Tibial artery (tissue), 4 donors: ENCODE measurements around the gene KIR3DL2.
"Not testable (repeated sequence)": the region's sequence is repeated elsewhere in the genome, so short reads cannot be mapped to it uniquely, and the experiment has no call there.

Experiments used
- DNase-seq, 2 donors: peaks; one replicate each; pipeline ENCODE4 v3.0.0-alpha.2; 2019
- H3K27ac ChIP-seq, 2 donors: fragments of 200-600 bp; sonication (generic) in 1 of 2; 1 replicate in 1 of 2; 2 replicates in 1 of 2; pipeline ENCODE4 v1.5.1; 2018 to 2019; ENCODE audit warnings: mild to moderate bottlenecking in 1 of 2
- H3K27me3 ChIP-seq, 2 donors: fragments of 200-600 bp; sonication (generic) in 1 of 2; one replicate each; pipeline versions ENCODE4 v1.5.1 to v1.6.0; 2016 to 2019
- H3K36me3 ChIP-seq, 3 donors: fragments of 200-600 bp; sonication (generic) in 2 of 3; one replicate each; pipeline ENCODE4 v1.5.1; 2016 to 2019; ENCODE audit warnings: mild to moderate bottlenecking in 2 of 3
- H3K4me1 ChIP-seq, 4 donors: fragments of 200-600 bp; sonication (generic) in 2 of 4; 1 replicate in 3 of 4; 2 replicates in 1 of 4; pipeline ENCODE4 v1.5.1; 2016 to 2019
- H3K4me3 ChIP-seq, 2 donors: fragments of 200-600 bp; sonication (generic) in 1 of 2; 1 replicate in 1 of 2; 2 replicates in 1 of 2; pipeline ENCODE4 v1.5.1; 2018 to 2019; ENCODE audit warnings: mild to moderate bottlenecking in 2 of 2
- H3K9me3 ChIP-seq, 3 donors: fragments of 200-600 bp; sonication (generic) in 1 of 3; one replicate each; pipeline ENCODE4 v1.5.1; 2016 to 2019
- intact Hi-C: fragments of 100-400 bp; cut with DNase I; formaldehyde crosslinking; loops from one replicate; pipeline ENCODE4 v1.15.0; 2023; ENCODE audit warnings: low total_unique reads
- TF ChIP-seq, protein P1 (sequence below), 2 experiments: fragments of 200-600 bp in 1 of 2; fragments of 450-650 bp in 1 of 2; IDR thresholded peaks; one replicate each; pipeline ENCODE4 v1.5.1; 2017 to 2019; ENCODE audit warnings: antibody characterized with exemption in 2 of 2, mild to moderate bottlenecking in 1 of 2, moderate library complexity in 1 of 2

The KIR3DL2 gene

DNA sequence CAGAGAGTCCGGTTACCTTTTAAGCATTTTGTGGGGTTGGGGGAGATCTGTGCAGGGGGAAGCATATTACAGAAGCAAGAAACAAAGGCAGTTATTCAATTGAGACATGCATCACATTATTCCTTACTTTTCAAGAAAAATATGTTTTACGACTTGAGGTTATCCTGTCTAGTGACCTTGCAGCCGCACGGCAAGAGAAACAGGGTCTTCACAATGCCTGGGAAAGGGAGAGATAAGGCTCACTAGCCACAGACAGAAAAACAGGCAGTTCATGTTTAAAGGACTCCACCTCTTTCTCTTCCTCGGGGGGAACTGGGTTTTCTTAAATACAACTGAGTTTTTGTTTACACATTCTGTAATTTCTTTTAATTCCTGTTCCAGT lies 55.2 kb downstream of the KIR3DL2 start:
- Histone ChIP-seq H3K4me3 (no peak overlapping the region), H3K36me3 (no peaks in the 10 kb centered on the region), H3K27me3 (no peaks in the 10 kb centered on the region), H3K4me1 (no peaks in the 10 kb centered on the region), H3K27ac (no peak overlapping the region), H3K9me3 (no peaks in the 10 kb centered on the region)
- no peak for DNase-seq
- intact Hi-C loops, result no loop called here
- TF ChIP-seq, protein P1, sequence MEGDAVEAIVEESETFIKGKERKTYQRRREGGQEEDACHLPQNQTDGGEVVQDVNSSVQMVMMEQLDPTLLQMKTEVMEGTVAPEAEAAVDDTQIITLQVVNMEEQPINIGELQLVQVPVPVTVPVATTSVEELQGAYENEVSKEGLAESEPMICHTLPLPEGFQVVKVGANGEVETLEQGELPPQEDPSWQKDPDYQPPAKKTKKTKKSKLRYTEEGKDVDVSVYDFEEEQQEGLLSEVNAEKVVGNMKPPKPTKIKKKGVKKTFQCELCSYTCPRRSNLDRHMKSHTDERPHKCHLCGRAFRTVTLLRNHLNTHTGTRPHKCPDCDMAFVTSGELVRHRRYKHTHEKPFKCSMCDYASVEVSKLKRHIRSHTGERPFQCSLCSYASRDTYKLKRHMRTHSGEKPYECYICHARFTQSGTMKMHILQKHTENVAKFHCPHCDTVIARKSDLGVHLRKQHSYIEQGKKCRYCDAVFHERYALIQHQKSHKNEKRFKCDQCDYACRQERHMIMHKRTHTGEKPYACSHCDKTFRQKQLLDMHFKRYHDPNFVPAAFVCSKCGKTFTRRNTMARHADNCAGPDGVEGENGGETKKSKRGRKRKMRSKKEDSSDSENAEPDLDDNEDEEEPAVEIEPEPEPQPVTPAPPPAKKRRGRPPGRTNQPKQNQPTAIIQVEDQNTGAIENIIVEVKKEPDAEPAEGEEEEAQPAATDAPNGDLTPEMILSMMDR (IDR thresholded peaks at IDR 0.05), result no peak

- no peaks in the 10 kb centered on the region for H3K27me3 ChIP-seq
- intact Hi-C loops, result no loop called here
- H3K9me3 ChIP-seq, result no peaks in the 10 kb centered on the region
- no peaks in the 10 kb centered on the region for H3K4me1 ChIP-seq
- no peak for DNase-seq
- H3K27ac ChIP-seq, result no peak within 1 kb of the TSS
- no peak within 1 kb of the TSS for H3K4me3 ChIP-seq
- no peaks in the 10 kb centered on the region for H3K36me3 ChIP-seq
- TF ChIP-seq, protein P1 (IDR thresholded peaks at IDR 0.05), result no peak
These were observed 55.7 kb downstream of the KIR3DL2 start, which contains the start of gene NCR1 for GRCh38 chr19:54905803-54906511. Gene NCR1, plus strand, starts transcription at chr19:54906148. Its CDS starts 40 bp downstream, at chr19:54906188.

DNA sequence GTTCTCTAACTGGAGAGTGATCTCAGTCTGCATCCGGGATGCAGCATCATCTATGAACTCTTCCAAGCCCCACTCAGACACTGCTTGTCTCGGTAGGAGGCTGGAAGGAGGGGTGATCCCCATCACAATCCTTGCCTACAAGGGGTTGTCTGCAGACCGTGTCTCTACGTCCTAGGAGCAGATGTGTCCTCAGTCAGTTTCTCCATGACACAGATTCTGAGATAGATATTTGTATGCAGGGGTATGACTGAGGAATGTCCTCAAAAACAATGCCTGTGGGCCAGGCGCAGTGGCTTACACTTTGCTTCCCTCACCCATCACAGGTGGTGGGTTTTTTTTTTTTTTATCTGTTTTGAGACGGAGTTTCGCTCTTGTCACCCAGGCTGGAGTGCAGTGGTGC lies 56.6 kb downstream of the KIR3DL2 start:
- Histone ChIP-seq H3K36me3 (no peaks in the 10 kb centered on the region), H3K27ac (no peak overlapping the region), H3K9me3 (no peaks in the 10 kb centered on the region), H3K4me3 (no peak overlapping the region), H3K27me3 (no peaks in the 10 kb centered on the region), H3K4me1 (no peaks in the 10 kb centered on the region)
- no peak for DNase-seq
- TF ChIP-seq, protein P1 (IDR thresholded peaks at IDR 0.05), result no peak
- intact Hi-C loops, result no loop called here

GRCh38 chr19:54907899-54908298 lies 57.7 kb downstream of the KIR3DL2 start:
- H3K27ac ChIP-seq, DNase-seq, H3K4me3 ChIP-seq, H3K9me3 ChIP-seq, H3K36me3 ChIP-seq, H3K4me1 ChIP-seq, intact Hi-C loops, H3K27me3 ChIP-seq: not testable (repeated sequence)
